GM12891 (cell line): ENCODE measurements around the gene TBCD.

ENCODE experiments used
- POLR2A ChIP-seq: IDR thresholded peaks from 2 replicates; pipeline ENCODE4 v1.6.1; 2011; ENCODE audit warnings: low read depth, low read length, control low read depth
- POLR2AphosphoS5 ChIP-seq: IDR thresholded peaks from 2 replicates; pipeline ENCODE4 v1.6.1; 2011; ENCODE audit warnings: low read depth, low read length, control low read depth
- SPI1 ChIP-seq: IDR thresholded peaks from 2 replicates; pipeline ENCODE4 v1.6.1; 2011; ENCODE audit warnings: low read depth, low read length, control low read depth
- TAF1 ChIP-seq: IDR thresholded peaks from 2 replicates; pipeline ENCODE4 v1.6.1; 2011; ENCODE audit warnings: low read depth, low read length, control low read depth

- TF ChIP-seq POLR2A = no peak
- no peak for TF ChIP-seq POLR2AphosphoS5
- TF ChIP-seq TAF1 = no peak
- TF ChIP-seq SPI1 = no peak
Observed at GRCh38 chr17:82941021-82942001, 189.4 kb downstream of the TBCD start.
